ENCODE measurements around the gene ESCO1.

DNA sequence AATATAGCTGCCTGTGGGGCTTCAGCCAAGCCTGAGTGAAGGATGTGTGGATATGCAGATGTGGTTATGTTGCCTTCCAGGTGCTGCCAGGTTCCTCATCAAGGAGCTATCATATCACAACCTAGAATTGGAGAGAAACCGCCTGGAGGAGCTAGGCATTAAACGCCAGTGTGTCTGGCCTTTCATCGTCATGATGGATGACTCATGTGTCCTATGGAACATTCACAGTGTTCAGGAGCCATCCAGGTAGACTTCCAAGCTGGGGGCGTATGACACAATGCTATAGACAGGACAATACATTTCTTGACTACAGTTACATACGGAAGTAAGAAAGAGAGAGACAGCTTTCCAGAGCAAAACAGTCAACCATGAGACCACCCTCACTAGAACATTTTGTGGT lies 86.8 kb downstream of the ESCO1 start:
- TF ChIP-seq, protein P1, sequence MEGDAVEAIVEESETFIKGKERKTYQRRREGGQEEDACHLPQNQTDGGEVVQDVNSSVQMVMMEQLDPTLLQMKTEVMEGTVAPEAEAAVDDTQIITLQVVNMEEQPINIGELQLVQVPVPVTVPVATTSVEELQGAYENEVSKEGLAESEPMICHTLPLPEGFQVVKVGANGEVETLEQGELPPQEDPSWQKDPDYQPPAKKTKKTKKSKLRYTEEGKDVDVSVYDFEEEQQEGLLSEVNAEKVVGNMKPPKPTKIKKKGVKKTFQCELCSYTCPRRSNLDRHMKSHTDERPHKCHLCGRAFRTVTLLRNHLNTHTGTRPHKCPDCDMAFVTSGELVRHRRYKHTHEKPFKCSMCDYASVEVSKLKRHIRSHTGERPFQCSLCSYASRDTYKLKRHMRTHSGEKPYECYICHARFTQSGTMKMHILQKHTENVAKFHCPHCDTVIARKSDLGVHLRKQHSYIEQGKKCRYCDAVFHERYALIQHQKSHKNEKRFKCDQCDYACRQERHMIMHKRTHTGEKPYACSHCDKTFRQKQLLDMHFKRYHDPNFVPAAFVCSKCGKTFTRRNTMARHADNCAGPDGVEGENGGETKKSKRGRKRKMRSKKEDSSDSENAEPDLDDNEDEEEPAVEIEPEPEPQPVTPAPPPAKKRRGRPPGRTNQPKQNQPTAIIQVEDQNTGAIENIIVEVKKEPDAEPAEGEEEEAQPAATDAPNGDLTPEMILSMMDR (IDR thresholded peaks at IDR 0.05; ENCODE audit: poor library complexity): no peak
- TF ChIP-seq EZH2 (IDR thresholded peaks at IDR 0.05; ENCODE audit: borderline replicate concordance) (no peak), EZH2phosphoT487 (IDR thresholded peaks at IDR 0.05; ENCODE audit: low read depth, severe bottlenecking, unreplicated experiment) (no peak)
